Thymus (tissue), 11 donors: ENCODE data around the gene FBXL22. TPM values are rescaled to one million over a fixed set of nuclear protein-coding genes. Genes with fewer than 3 reads are reported as not detected.
"Not testable (repeated sequence)": the region's sequence is repeated elsewhere in the genome, so short reads cannot be mapped to it uniquely, and the experiment has no call there.

Experiments
- DNase-seq, 9 donors: peaks; one replicate each; pipeline ENCODE4 v3.0.0-alpha.2; 2013; ENCODE audit warnings: low spot score in 9 of 9, low read depth in 6 of 9, missing footprints in 1 of 9
- H3K27ac ChIP-seq, 2 donors: one replicate each; pipeline ENCODE4 v1.5.1; 2013; ENCODE audit warnings: control low read depth in 1 of 2, low read depth in 1 of 2, low read length in 1 of 2, mild to moderate bottlenecking in 1 of 2, moderate library complexity in 1 of 2
- H3K27me3 ChIP-seq, 2 donors: one replicate each; pipeline ENCODE4 v1.5.1; 2013; ENCODE audit warnings: low read length in 1 of 2; ENCODE audit not compliant: control insufficient read depth in 2 of 2, insufficient read depth in 1 of 2
- H3K36me3 ChIP-seq, 2 donors: one replicate each; pipeline ENCODE4 v1.5.1; 2013; ENCODE audit warnings: low read length in 1 of 2, mild to moderate bottlenecking in 1 of 2, moderate library complexity in 1 of 2; ENCODE audit not compliant: control insufficient read depth in 2 of 2, insufficient read depth in 2 of 2
- H3K4me1 ChIP-seq, 2 donors: one replicate each; pipeline ENCODE4 v1.5.1; 2013; ENCODE audit warnings: low read length in 2 of 2; ENCODE audit not compliant: control insufficient read depth in 2 of 2, insufficient read depth in 2 of 2
- H3K4me3 ChIP-seq, 2 donors: one replicate each; pipeline ENCODE4 v1.5.1; 2013; ENCODE audit warnings: low read length in 2 of 2, control low read depth in 1 of 2, mild to moderate bottlenecking in 1 of 2
- H3K9me3 ChIP-seq, 2 donors: one replicate each; pipeline ENCODE4 v1.5.1; 2013; ENCODE audit warnings: low read length in 1 of 2, mild to moderate bottlenecking in 1 of 2; ENCODE audit not compliant: control insufficient read depth in 2 of 2, insufficient read depth in 1 of 2
- WGBS: extraction: QIAGEN DNeasy Blood & Tissue Kit; methylation state at CpG from one replicate; pipeline ENCODE4 v1.1.7; 2013; 5-methylcytosine and 5-hydroxymethylcytosine counted together
- polyA plus RNA-seq: library from polyadenylated mRNA; stranded (reverse); fragments of 200-250 nt; gene quantifications from one replicate; pipeline ENCODE4 v1.2.3, GENCODE V29; 2013
- total RNA-seq: library from RNA; stranded (reverse); fragments of 120-200 nt; gene quantifications from one replicate; pipeline ENCODE4 v1.2.4, GENCODE V29; 2013
- donor health status: healthy.

Gene FBXL22
- total and polyA plus RNA-seq, 2 donors, result 0.33 to 0.68 TPM

DNA sequence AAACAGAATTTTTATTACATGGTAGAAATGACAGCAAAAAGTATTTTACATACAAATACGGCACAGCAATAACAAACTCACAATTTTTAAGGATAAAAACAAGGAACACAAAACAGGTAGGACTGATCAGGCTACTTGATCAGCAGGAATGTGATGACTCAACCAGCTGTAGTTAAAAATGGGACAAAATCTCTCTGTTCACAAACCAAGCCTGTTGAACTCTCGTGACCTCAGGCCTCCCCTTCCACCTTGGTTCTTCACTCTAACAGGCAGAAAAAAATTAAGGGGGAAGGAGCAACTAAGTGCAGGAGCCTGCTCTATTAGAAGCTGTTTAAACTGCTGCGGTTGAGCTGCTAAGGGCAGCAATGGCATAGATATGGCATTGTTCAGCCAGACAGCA, 18.7 kb downstream of the FBXL22 start:
- no peak for DNase-seq
- H3K27ac ChIP-seq, result no peak overlapping the region
- no peak overlapping the region for H3K4me3 ChIP-seq
- H3K4me1 ChIP-seq, result peaks cover 2 to 6% of the 10 kb centered on the region in 2 donors
- peaks cover 37 to 43% of the 10 kb centered on the region in 2 donors for H3K36me3 ChIP-seq
- no peaks in the 10 kb centered on the region for H3K9me3 ChIP-seq
- H3K27me3 ChIP-seq, result no peaks in the 10 kb centered on the region
- WGBS, result 97% methylated on average over 3 of the region's 3 CpGs

DNA sequence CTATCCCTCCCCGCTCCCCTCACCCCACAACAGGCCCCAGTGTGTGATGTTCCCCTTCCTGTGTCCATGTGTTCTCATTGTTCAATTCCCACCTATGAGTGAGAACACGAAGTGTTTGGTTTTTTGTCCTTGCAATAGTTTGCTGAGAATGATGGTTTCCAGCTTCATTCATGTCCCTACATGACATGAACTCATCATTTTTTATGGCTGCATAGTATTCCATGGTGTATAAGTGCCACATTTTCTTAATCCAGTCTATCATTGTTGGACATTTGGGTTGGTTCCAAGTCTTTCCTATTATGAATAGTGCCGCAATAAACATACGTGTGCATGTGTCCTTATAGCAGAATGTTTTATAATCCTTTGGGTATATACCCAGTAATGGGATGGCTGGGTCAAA, 20.0 kb downstream of the FBXL22 start:
- 95% methylated on average over 4 of the region's 4 CpGs for WGBS

GRCh38 chr15:63617627-63618026, 20.4 kb downstream of the FBXL22 start:
- 96% methylated on average over 3 of the region's 3 CpGs for WGBS
- peaks cover 35 to 38% of the 10 kb centered on the region in 2 donors for H3K36me3 ChIP-seq
- not testable (repeated sequence) for H3K4me3 ChIP-seq, H3K27ac ChIP-seq, H3K4me1 ChIP-seq, DNase-seq, H3K27me3 ChIP-seq, H3K9me3 ChIP-seq

More for the DNA sequence above, 20.0 kb downstream of the FBXL22 start:
- not testable (repeated sequence) for H3K27ac ChIP-seq, H3K4me3 ChIP-seq, H3K9me3 ChIP-seq, H3K27me3 ChIP-seq, DNase-seq, H3K4me1 ChIP-seq
- H3K36me3 ChIP-seq, result peaks cover 35 to 40% of the 10 kb centered on the region in 2 donors

DNA sequence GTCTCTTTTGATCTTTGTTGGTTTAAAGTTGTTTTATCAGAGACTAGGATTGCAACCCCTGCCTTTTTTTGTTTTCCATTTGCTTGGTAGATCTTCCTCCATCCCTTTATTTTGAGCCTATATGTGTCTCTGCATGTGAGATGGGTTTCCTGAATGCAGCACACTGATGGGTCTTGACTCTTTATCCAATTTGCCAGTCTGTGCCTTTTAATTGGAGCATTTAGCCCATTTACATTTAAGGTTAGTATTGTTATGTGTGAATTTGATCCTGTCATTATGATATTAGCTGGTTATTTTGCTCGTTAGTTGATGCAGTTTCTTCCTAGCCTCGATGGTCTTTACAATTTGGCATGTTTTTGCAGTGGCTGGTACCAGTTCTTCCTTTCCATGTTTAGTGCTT, 23.6 kb downstream of the FBXL22 start:
- no CpG with 5 or more reads among the region's 2 CpGs for WGBS
- not testable (repeated sequence) for H3K4me1 ChIP-seq
- H3K36me3 ChIP-seq, result peaks cover 44 to 45% of the 10 kb centered on the region in 2 donors

GRCh38 chr15:63623232-63623969, 26.2 kb downstream of the FBXL22 start:
- Histone ChIP-seq H3K9me3 (no peaks in the 10 kb centered on the region), H3K27me3 (no peaks in the 10 kb centered on the region), H3K27ac (no peak overlapping the region), H3K4me3 (no peak overlapping the region), H3K4me1 (no peaks in the 10 kb centered on the region), H3K36me3 (peaks cover 42 to 52% of the 10 kb centered on the region in 2 donors)
- DNase-seq, result no peak
- 98% methylated on average over 8 of the region's 8 CpGs for WGBS

More for the DNA sequence above, 23.6 kb downstream of the FBXL22 start:
- not testable (repeated sequence) for H3K4me3 ChIP-seq, DNase-seq, H3K27ac ChIP-seq, H3K9me3 ChIP-seq, H3K27me3 ChIP-seq

GRCh38 chr15:63626955-63627354, 29.8 kb downstream of the FBXL22 start:
- H3K27ac ChIP-seq, result no peak overlapping the region
- no peaks in the 10 kb centered on the region for H3K27me3 ChIP-seq
- H3K36me3 ChIP-seq, result peaks cover 63 to 77% of the 10 kb centered on the region in 2 donors
- H3K4me3 ChIP-seq, result no peak overlapping the region
- no peaks in the 10 kb centered on the region for H3K9me3 ChIP-seq
- DNase-seq, result no peak
- H3K4me1 ChIP-seq, result no peaks in the 10 kb centered on the region
- 94% methylated on average over 1 of the region's 1 CpG for WGBS

- H3K4me1 ChIP-seq, result no peaks in the 10 kb centered on the region
- H3K36me3 ChIP-seq, result peaks cover 62 to 81% of the 10 kb centered on the region in 2 donors
- H3K9me3 ChIP-seq, result no peaks in the 10 kb centered on the region
- no peak overlapping the region for H3K27ac ChIP-seq
- H3K27me3 ChIP-seq, result no peaks in the 10 kb centered on the region
- no peak overlapping the region for H3K4me3 ChIP-seq
- 97% methylated on average over 13 of the region's 13 CpGs for WGBS
- DNase-seq, result no peak
Measured at GRCh38 chr15:63628123-63628822, 31.1 kb downstream of the FBXL22 start.

DNA sequence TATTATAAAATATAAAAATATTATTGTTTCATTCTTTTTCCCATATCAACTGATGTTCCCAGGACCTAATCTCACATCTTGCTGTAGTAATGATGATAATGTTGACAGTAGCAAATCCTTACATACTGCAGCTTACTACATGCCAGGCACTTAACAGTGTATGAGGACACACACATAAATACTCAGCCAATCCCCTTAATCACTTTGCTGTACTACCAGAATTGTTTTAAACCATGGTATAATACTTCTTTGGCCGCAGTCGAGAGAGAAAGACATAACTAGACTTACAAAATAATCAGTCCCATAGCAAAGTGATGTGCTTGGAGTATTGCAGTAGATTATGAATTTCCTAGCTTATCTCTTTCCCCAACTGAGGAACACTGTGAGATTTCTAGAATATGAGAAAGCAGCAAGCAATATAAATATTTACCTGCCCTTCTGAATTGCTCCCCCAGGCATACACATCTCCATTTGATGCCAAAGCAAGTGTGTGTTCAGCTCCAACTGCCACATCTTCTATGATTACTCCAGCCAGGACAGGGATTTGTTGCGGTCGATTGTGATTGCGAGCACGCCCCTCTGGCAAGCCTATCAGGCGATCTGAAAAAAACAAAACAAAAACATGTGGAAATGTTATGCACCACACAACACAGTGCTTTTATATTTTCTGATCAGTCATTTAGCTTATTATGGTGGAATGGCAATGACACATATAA, 33.0 kb downstream of the FBXL22 start:
- Histone ChIP-seq H3K9me3 (no peaks in the 10 kb centered on the region), H3K36me3 (peaks cover 50 to 78% of the 10 kb centered on the region in 2 donors), H3K27me3 (no peaks in the 10 kb centered on the region), H3K4me3 (no peak overlapping the region), H3K27ac (no peak overlapping the region), H3K4me1 (no peaks in the 10 kb centered on the region)
- DNase-seq, result no peak
- 96% methylated on average over 7 of the region's 7 CpGs for WGBS

DNA sequence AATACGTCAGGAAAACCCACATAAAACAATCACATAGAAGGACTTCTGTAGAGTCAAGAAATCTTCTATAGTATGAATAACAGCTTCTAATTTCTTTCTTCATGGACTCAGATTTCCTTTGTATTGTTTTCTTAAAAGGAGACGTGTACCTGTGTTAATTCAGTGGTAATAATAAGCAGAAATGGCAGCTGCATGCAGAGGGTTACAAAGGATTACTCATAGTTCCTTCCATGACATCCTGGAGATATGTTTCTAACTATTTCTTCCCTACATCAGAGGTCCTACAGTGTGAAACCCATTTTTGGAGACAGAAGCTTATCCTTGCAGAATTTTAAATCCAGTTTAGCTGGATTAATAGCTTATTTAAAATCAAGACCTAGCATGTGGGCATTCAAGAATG, 36.1 kb downstream of the FBXL22 start:
- Histone ChIP-seq H3K36me3 (peaks cover 57 to 81% of the 10 kb centered on the region in 2 donors), H3K4me1 (no peaks in the 10 kb centered on the region), H3K27ac (no peak overlapping the region), H3K9me3 (no peaks in the 10 kb centered on the region), H3K27me3 (no peaks in the 10 kb centered on the region), H3K4me3 (no peak overlapping the region)
- WGBS, result 95% methylated on average over 2 of the region's 2 CpGs
- DNase-seq, result no peak
